Fibroblast of mammary gland (primary cell): ENCODE data around the gene JAM3.

ENCODE experiments used
- DNase-seq: peaks from one replicate; pipeline ENCODE4 v3.0.0-alpha.2; 2010; ENCODE audit warnings: low read depth
- H3K4me3 ChIP-seq: 2 replicates; pipeline ENCODE4 v1.5.1; 2011; ENCODE audit warnings: low read depth, mild to moderate bottlenecking, low read length, moderate library complexity; ENCODE audit not compliant: control insufficient read depth
- TF ChIP-seq, protein P1 (sequence below): conservative IDR thresholded peaks from 2 replicates; pipeline ENCODE4 v1.5.1; 2011; ENCODE audit warnings: low read depth, low read length, inconsistent platforms; ENCODE audit not compliant: control insufficient read depth, insufficient read depth

The JAM3 gene

DNA sequence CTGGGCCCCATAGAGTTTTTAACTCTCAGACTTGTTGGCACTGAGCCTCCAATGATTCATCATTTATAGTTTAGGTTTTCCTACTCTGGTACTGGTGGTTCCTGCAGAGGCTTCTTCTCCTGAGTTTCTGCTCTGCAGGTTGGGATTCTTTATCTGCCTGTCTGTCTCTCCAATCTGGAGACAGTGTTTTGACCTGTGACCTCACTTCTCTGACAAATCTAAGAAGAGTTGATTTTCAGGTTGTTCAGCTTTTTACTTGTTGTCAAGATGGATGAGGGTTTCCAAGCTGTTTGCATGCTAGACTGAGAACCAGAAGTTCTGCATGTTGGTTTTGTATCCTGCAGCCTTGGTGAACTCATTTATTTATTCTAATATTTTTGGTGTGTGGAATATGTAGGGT lies 63.9 kb downstream of the JAM3 start:
- H3K4me3 ChIP-seq: no peak overlapping the region
- peak; percentile 30 for DNase-seq
- TF ChIP-seq, protein P1, sequence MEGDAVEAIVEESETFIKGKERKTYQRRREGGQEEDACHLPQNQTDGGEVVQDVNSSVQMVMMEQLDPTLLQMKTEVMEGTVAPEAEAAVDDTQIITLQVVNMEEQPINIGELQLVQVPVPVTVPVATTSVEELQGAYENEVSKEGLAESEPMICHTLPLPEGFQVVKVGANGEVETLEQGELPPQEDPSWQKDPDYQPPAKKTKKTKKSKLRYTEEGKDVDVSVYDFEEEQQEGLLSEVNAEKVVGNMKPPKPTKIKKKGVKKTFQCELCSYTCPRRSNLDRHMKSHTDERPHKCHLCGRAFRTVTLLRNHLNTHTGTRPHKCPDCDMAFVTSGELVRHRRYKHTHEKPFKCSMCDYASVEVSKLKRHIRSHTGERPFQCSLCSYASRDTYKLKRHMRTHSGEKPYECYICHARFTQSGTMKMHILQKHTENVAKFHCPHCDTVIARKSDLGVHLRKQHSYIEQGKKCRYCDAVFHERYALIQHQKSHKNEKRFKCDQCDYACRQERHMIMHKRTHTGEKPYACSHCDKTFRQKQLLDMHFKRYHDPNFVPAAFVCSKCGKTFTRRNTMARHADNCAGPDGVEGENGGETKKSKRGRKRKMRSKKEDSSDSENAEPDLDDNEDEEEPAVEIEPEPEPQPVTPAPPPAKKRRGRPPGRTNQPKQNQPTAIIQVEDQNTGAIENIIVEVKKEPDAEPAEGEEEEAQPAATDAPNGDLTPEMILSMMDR: no peak

DNA sequence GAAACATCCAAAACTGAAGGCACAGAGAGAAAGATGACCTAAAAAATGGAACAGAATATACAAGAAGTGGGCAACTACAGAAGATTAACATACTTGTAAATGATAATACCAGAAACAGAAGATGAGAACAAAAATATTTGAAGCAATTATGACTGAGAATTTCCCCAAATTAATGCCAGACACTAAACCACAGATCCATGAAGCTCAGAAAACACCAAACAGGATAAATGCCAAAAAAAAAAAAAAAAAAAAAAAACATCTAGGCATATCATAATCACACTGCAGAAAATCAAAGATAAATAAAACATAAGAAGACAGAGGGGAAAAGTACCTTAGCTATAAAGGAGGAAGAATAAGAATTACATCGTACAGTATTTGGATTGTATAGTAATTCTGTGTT lies 65.3 kb downstream of the JAM3 start:
- DNase-seq: no peak
- H3K4me3 ChIP-seq: no peak overlapping the region
- TF ChIP-seq, protein P1: no peak

DNA sequence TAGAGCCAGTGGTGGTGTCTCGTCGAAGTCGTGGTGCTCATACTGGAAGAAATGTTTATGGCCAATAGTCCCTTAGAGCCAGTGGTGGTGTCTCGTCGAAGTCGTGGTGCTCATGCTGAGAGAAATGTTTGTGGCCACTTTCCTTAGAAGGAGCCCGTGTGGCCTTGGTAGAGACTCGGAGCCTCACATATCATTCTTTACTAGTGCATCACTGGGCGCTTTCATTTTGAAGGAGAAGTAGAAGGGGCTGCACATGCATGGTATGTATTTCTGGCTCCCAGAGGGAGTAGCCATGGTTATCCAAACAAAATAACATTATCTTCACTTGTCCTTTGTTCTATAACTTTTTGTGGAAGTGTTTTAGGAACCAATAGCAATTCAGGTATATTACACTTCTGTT lies 69.5 kb downstream of the JAM3 start:
- no peak for DNase-seq
- TF ChIP-seq, protein P1: no peak
- H3K4me3 ChIP-seq: no peak overlapping the region

DNA sequence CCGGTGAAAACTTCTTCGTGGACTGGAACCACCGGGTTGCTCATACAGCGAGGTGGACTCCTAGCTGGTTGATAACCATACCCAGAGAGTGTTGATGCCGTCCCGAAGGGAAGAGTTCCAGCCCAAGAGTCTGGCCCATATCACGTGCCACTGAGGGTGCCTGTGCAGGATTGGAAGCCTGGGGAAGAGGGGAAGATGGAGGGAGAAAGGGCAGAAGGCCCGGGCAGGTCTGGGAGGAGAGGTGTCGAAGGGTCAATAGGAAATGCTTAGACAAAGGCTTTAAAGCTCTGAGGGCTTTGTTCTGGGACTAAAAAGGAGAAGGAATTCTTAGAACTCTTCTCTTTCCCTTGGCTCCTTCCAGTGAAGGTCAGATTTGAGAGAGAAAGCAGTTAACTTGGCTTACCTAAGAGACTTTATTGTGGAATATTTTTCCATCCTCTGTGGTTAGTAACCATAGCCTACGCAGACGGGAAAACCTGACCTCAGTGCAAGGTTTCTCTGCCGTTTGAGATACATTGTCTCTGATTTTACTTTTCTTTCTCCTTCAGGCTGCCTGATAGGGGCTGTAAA lies 70.5 kb downstream of the JAM3 start:
- no peak for DNase-seq
- TF ChIP-seq, protein P1: no peak
- H3K4me3 ChIP-seq: no peak overlapping the region

DNA sequence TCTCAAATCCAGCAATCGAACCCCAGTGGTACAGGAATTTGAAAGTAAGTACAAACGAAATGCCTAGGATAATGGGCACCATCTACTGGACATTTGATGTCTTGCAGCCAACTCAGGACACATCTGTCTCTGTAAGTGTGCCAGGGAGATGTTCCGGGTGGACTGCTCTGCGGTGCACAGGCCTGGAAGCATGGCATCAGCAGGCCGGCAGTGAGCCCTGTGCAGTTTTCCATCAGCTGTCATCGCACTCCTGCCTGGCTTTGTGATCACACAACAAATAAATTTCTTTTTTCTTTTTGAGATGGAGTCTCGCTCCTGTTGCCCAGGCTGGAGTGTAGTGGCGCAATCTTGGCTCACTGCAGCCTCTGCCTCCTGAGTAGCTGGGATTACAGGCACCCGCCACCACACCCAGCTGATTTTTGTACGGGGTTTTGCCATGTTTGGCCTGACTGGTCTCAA lies 71.0 kb downstream of the JAM3 start:
- DNase-seq: peak; percentile 86
- no peak overlapping the region for H3K4me3 ChIP-seq
- TF ChIP-seq, protein P1: peak; percentile 93

DNA sequence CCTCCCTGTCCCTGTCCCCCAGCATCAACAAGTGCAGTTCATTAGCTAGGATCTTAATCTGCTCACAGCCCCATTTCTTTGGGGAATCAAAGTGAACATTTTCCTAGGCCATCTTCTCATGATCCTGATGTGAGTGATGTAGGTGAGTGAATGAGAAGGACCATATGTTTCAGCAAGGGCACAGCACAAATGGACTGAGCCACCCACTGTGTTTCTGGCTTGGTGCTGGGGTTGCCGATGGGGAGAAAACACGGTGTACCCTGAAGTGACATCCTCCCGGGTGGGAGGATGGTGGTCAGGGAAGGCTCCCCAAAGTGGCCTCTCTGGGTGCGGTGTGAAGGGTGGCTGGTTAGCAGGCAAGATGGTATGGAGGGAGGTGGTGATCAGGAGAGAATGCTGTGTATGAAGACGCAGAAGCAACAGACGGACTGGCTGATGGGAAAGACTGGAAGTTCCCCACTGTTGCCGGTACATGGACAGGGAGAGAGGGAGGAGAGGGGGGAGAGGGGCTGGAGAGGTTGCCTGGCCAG lies 72.2 kb downstream of the JAM3 start:
- no peak overlapping the region for H3K4me3 ChIP-seq
- TF ChIP-seq, protein P1: no peak
- DNase-seq: no peak
